HepG2 (cell line): ENCODE results near the gene NDUFS6. TPM values are rescaled to one million over a fixed set of nuclear protein-coding genes. Genes with fewer than 3 reads are reported as not detected.

Source experiments
- CREB1 ChIP-seq, 2 experiments: fragments of 450-650 bp in 1 of 2; IDR thresholded peaks; 2 replicates each; pipeline ENCODE4 v1.6.1; 2016 to 2017; ENCODE audit warnings: control low read depth in 1 of 2, mild to moderate bottlenecking in 1 of 2, missing compliant biosample characterization in 1 of 2, missing genetic modification characterization in 1 of 2
- KLF16 ChIP-seq, 2 experiments: sonication (generic) in 1 of 2; formaldehyde crosslinking in 1 of 2; IDR thresholded peaks; 2 replicates each; pipeline versions ENCODE4 v1.6.1 to v1.8.0; 2016 to 2023; ENCODE audit warnings: missing genetic modification reagents in 2 of 2, missing compliant biosample characterization in 1 of 2
- MTF1 ChIP-seq: sonication (generic); formaldehyde crosslinking; IDR thresholded peaks from 2 replicates; pipeline ENCODE4 v1.5.0; 2020; ENCODE audit warnings: missing genetic modification reagents
- NFYB ChIP-seq: sonication (generic); formaldehyde crosslinking; IDR thresholded peaks from 2 replicates; pipeline ENCODE4 v1.4.0; 2020; ENCODE audit warnings: missing genetic modification reagents
- SAFB2 ChIP-seq: sonication (generic); formaldehyde crosslinking; IDR thresholded peaks from 2 replicates; pipeline ENCODE4 v1.5.1; 2020; ENCODE audit warnings: missing genetic modification reagents, low read depth, mild to moderate bottlenecking, borderline replicate concordance
- SYNCRIP ChIP-seq: fragments of 200-400 bp; formaldehyde crosslinking; IDR thresholded peaks from 2 replicates; pipeline ENCODE4 v1.6.1; 2018; ENCODE audit warnings: mild to moderate bottlenecking, low read depth, low read length; ENCODE audit not compliant: insufficient read depth
- TSC22D2 ChIP-seq: sonication (generic); formaldehyde crosslinking; IDR thresholded peaks from 2 replicates; pipeline ENCODE4 v1.5.1; 2020; ENCODE audit warnings: missing genetic modification reagents, mild to moderate bottlenecking, borderline replicate concordance
- ZBTB39 ChIP-seq: sonication (generic); formaldehyde crosslinking; IDR thresholded peaks from 2 replicates; pipeline ENCODE4 v1.5.0; 2020; ENCODE audit warnings: missing genetic modification reagents
- ZGPAT ChIP-seq: IDR thresholded peaks from 2 replicates; pipeline ENCODE4 v1.6.1; 2016; ENCODE audit warnings: mild to moderate bottlenecking
- ZNF441 ChIP-seq: sonication (generic); formaldehyde crosslinking; IDR thresholded peaks from 2 replicates; pipeline ENCODE4 v1.7.0; 2021; ENCODE audit warnings: missing genetic modification reagents, borderline replicate concordance
- ZNF780A ChIP-seq: sonication (generic); formaldehyde crosslinking; IDR thresholded peaks from 2 replicates; pipeline ENCODE4 v1.8.0; 2022; ENCODE audit warnings: mild to moderate bottlenecking, missing genetic modification reagents, moderate library complexity
- polyA plus RNA-seq, 8 experiments: library from polyadenylated mRNA; depleted of rRNA in 3 of 8; stranded (reverse) in 7 of 8; unstranded in 1 of 8; fragments of >200 nt; fragmentation: Illumina TruSeq in 4 of 8; extraction: Trizol in 4 of 8; gene quantifications; 2 replicates each; pipeline versions ENCODE4 v1.2.1 to v1.2.3, GENCODE V29; 2011 to 2016; ENCODE audit warnings: low read depth in 4 of 8, missing spikeins in 1 of 8, mixed read lengths in 1 of 8; ENCODE audit not compliant: insufficient read depth in 1 of 8
- total RNA-seq, 5 experiments: library from RNA; depleted of rRNA; stranded (reverse); fragments of >200 nt; fragmentation: Illumina TruSeq; extraction: Trizol; gene quantifications; 2 replicates each; pipeline ENCODE4 v1.2.3, GENCODE V29; 2016; ENCODE audit warnings: low read depth in 1 of 5
- TF ChIP-seq, protein P1 (sequence below): sonication (generic); formaldehyde crosslinking; IDR thresholded peaks from 2 replicates; pipeline ENCODE4 v1.4.0; 2020; ENCODE audit warnings: missing genetic modification reagents
- TF ChIP-seq, protein P2 (sequence below): sonication (generic); formaldehyde crosslinking; IDR thresholded peaks from 2 replicates; pipeline ENCODE4 v1.8.1; 2022; ENCODE audit warnings: low read depth, mild to moderate bottlenecking, missing genetic modification reagents

The NDUFS6 gene
- total and polyA plus RNA-seq, 2 of the 13 experiments (the other 11 are each of a cell fraction or from before 2014, with no cell fraction given), result 23.7 to 50.4 TPM

GRCh38 chr5:1799602-1800471 lies 1.4 kb upstream of the NDUFS6 start, which contains the start of gene MRPL36 (continued):
- TF ChIP-seq, protein P1, sequence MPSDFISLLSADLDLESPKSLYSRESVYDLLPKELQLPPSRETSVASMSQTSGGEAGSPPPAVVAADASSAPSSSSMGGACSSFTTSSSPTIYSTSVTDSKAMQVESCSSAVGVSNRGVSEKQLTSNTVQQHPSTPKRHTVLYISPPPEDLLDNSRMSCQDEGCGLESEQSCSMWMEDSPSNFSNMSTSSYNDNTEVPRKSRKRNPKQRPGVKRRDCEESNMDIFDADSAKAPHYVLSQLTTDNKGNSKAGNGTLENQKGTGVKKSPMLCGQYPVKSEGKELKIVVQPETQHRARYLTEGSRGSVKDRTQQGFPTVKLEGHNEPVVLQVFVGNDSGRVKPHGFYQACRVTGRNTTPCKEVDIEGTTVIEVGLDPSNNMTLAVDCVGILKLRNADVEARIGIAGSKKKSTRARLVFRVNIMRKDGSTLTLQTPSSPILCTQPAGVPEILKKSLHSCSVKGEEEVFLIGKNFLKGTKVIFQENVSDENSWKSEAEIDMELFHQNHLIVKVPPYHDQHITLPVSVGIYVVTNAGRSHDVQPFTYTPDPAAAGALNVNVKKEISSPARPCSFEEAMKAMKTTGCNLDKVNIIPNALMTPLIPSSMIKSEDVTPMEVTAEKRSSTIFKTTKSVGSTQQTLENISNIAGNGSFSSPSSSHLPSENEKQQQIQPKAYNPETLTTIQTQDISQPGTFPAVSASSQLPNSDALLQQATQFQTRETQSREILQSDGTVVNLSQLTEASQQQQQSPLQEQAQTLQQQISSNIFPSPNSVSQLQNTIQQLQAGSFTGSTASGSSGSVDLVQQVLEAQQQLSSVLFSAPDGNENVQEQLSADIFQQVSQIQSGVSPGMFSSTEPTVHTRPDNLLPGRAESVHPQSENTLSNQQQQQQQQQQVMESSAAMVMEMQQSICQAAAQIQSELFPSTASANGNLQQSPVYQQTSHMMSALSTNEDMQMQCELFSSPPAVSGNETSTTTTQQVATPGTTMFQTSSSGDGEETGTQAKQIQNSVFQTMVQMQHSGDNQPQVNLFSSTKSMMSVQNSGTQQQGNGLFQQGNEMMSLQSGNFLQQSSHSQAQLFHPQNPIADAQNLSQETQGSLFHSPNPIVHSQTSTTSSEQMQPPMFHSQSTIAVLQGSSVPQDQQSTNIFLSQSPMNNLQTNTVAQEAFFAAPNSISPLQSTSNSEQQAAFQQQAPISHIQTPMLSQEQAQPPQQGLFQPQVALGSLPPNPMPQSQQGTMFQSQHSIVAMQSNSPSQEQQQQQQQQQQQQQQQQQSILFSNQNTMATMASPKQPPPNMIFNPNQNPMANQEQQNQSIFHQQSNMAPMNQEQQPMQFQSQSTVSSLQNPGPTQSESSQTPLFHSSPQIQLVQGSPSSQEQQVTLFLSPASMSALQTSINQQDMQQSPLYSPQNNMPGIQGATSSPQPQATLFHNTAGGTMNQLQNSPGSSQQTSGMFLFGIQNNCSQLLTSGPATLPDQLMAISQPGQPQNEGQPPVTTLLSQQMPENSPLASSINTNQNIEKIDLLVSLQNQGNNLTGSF (CRISPR knock-in tag), result no peak
- peak; percentile 53; the same call in 1 of the 2 replicates for TF ChIP-seq NFYB (CRISPR knock-in tag)
- TF ChIP-seq, protein P2, sequence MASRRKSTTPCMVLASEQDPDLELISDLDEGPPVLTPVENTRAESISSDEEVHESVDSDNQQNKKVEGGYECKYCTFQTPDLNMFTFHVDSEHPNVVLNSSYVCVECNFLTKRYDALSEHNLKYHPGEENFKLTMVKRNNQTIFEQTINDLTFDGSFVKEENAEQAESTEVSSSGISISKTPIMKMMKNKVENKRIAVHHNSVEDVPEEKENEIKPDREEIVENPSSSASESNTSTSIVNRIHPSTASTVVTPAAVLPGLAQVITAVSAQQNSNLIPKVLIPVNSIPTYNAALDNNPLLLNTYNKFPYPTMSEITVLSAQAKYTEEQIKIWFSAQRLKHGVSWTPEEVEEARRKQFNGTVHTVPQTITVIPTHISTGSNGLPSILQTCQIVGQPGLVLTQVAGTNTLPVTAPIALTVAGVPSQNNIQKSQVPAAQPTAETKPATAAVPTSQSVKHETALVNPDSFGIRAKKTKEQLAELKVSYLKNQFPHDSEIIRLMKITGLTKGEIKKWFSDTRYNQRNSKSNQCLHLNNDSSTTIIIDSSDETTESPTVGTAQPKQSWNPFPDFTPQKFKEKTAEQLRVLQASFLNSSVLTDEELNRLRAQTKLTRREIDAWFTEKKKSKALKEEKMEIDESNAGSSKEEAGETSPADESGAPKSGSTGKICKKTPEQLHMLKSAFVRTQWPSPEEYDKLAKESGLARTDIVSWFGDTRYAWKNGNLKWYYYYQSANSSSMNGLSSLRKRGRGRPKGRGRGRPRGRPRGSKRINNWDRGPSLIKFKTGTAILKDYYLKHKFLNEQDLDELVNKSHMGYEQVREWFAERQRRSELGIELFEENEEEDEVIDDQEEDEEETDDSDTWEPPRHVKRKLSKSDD, result peak; percentile 89; the same call in 1 of the 2 replicates
- 0 out of 2 replicates have a peak, but pooled peaks have one; percentile 21 for TF ChIP-seq ZBTB39 (CRISPR knock-in tag)
- peak; percentile 84 for TF ChIP-seq ZGPAT (CRISPR knock-in tag)
- peak; percentile 70 for TF ChIP-seq CREB1 (IDR thresholded peaks at IDR 0.05)
- TF ChIP-seq CREB1 (CRISPR knock-in tag; IDR thresholded peaks at IDR 0.05), result peak; percentile 82
- TF ChIP-seq ZNF780A (CRISPR knock-in tag), result no peak
- peak; percentile 71; the same call in 1 of the 2 replicates for TF ChIP-seq TSC22D2 (CRISPR knock-in tag)
- TF ChIP-seq SYNCRIP, result no peak
- TF ChIP-seq KLF16 (CRISPR knock-in tag; IDR thresholded peaks at IDR 0.05), result peak in 1 of 2 experiments; percentile 75; a peak in 1 of 4 replicates
- no peak; the same call in 1 of the 2 replicates for TF ChIP-seq SAFB2
- peak; percentile 82; the same call in 1 of the 2 replicates for TF ChIP-seq MTF1 (CRISPR knock-in tag)
- TF ChIP-seq ZNF441, result no peak
